NB4 (cell line): ENCODE data around the gene C2orf76.

Experiments
- DNase-seq: peaks from one replicate; pipeline ENCODE4 v3.0.0; 2010; ENCODE audit warnings: low read depth
- H3K4me3 ChIP-seq: one replicate; pipeline ENCODE4 v1.5.1; 2011; ENCODE audit warnings: mild to moderate bottlenecking, low read depth, low read length, moderate library complexity
- MAX ChIP-seq: IDR thresholded peaks from 2 replicates; pipeline ENCODE4 v1.6.1; 2011; ENCODE audit warnings: low read depth, low read length
- MYC ChIP-seq: IDR thresholded peaks from 2 replicates; pipeline ENCODE4 v1.6.1; 2011; ENCODE audit warnings: low read depth, low read length
- POLR2A ChIP-seq: IDR thresholded peaks from 2 replicates; pipeline ENCODE4 v1.6.1; 2011; ENCODE audit warnings: mild to moderate bottlenecking; ENCODE audit not compliant: insufficient read length; ENCODE audit errors: extremely low read depth
- TF ChIP-seq, protein P1 (sequence below): IDR thresholded peaks from one replicate; pipeline ENCODE4 v1.5.1; 2012; ENCODE audit warnings: low read depth, low read length

C2orf76 gene

GRCh38 chr2:119366649-119367471 lies at the start of gene C2orf76, which contains the start of gene DBI:
Gene C2orf76, minus strand, starts transcription at chr2:119366834. Its CDS starts 26,875 bp downstream, at chr2:119339959.
Gene DBI, plus strand, starts transcription at chr2:119366977. Its CDS starts 75 bp downstream, at chr2:119367052.
- TF ChIP-seq MAX (peak; percentile 94), POLR2A (peak; percentile 55), MYC (peak; percentile 85)
- TF ChIP-seq, protein P1, sequence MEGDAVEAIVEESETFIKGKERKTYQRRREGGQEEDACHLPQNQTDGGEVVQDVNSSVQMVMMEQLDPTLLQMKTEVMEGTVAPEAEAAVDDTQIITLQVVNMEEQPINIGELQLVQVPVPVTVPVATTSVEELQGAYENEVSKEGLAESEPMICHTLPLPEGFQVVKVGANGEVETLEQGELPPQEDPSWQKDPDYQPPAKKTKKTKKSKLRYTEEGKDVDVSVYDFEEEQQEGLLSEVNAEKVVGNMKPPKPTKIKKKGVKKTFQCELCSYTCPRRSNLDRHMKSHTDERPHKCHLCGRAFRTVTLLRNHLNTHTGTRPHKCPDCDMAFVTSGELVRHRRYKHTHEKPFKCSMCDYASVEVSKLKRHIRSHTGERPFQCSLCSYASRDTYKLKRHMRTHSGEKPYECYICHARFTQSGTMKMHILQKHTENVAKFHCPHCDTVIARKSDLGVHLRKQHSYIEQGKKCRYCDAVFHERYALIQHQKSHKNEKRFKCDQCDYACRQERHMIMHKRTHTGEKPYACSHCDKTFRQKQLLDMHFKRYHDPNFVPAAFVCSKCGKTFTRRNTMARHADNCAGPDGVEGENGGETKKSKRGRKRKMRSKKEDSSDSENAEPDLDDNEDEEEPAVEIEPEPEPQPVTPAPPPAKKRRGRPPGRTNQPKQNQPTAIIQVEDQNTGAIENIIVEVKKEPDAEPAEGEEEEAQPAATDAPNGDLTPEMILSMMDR: no peak
- H3K4me3 ChIP-seq: peak within 1 kb of the TSS; percentile 73
- peak; percentile 99 for DNase-seq

DNA sequence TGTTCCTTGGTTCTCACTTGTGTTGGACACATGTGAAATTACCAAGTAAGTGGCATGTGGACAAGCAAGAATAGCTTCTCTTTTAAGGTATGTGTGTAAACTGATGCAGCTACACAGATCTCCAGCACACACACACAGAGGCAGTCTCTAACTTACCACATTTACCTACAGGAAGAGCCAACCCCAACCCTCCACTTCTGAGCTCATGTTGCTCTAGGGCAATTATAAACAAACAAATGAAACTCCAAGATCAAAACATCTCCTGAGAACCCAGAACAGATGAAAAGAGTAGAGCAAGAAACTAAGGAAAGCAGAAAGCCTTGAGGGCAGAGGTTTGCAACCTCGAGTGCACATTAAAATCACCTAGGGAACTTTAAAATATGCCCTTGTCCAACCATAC lies 49.0 kb upstream of the C2orf76 start:
- no peak overlapping the region for H3K4me3 ChIP-seq
- no peak for TF ChIP-seq MAX
- TF ChIP-seq, protein P1: no peak
- TF ChIP-seq POLR2A: no peak
- TF ChIP-seq MYC: no peak
- DNase-seq: no peak

- no peak for DNase-seq
- no peak overlapping the region for H3K4me3 ChIP-seq
- TF ChIP-seq, protein P1: no peak
- TF ChIP-seq MAX (no peak), POLR2A (no peak)
Observed at GRCh38 chr2:119414894-119415293, 48.3 kb upstream of the C2orf76 start.

GRCh38 chr2:119409506-119409905 lies 42.9 kb upstream of the C2orf76 start:
- no peak for TF ChIP-seq POLR2A
- TF ChIP-seq MYC: no peak
- no peak overlapping the region for H3K4me3 ChIP-seq
- DNase-seq: no peak

DNA sequence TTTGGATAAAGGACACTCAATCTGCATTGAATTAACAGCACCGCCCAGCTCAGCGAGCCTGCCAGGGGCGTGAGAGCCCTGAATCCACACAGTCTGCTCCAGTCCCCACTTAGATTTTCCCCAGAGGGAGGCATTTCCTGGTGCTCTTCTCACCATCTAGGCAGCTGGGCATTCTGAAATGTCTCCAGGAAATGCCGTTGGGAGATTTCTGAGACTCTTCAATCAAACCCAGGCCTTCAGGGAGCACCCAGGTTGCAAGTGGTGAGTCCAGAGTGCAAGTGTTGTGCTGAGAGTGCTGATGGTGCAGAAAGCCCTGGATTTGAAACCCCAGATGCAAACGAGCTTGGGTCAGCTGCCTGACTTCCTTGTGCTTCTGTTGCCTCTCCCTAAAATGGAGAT lies 41.6 kb upstream of the C2orf76 start:
- no peak overlapping the region for H3K4me3 ChIP-seq
- TF ChIP-seq MAX: no peak
- DNase-seq: no peak

- peak; percentile 78 for DNase-seq
- no peak overlapping the region for H3K4me3 ChIP-seq
- TF ChIP-seq MYC (no peak), MAX (no peak)
- TF ChIP-seq, protein P1: peak; percentile 72
Observed at GRCh38 chr2:119407430-119408220, 41.0 kb upstream of the C2orf76 start.
